Measurements from ENCODE around the gene IZUMO1.

GRCh38 chr19:48779636-48780035, 32.9 kb upstream of the IZUMO1 start:
- TF ChIP-seq CTCF (IDR thresholded peaks at IDR 0.05; ENCODE audit: insufficient read depth, low read length, poor library complexity, severe bottlenecking) (no peak), EZH2phosphoT487 (conservative IDR thresholded peaks at IDR 0.05; ENCODE audit: low read length) (no peak)

Data from SU-DHL-6 (cell line).